Testis (tissue), 3 donors: ENCODE data around the gene DENND1A. TPM values are rescaled to one million over a fixed set of nuclear protein-coding genes. Genes with fewer than 3 reads are reported as not detected.
"Not testable (repeated sequence)": the region's sequence is repeated elsewhere in the genome, so short reads cannot be mapped to it uniquely, and the experiment has no call there.

Experiments used
- DNase-seq: peaks from one replicate; pipeline ENCODE4 v3.0.0-alpha.2; 2019
- H3K27ac ChIP-seq, 2 donors: fragments of 200-600 bp; sonication (generic); one replicate each; pipeline ENCODE4 v1.5.1; 2019
- H3K27me3 ChIP-seq: fragments of 200-600 bp; sonication (generic); one replicate; pipeline ENCODE4 v1.5.1; 2019
- H3K36me3 ChIP-seq: fragments of 200-600 bp; sonication (generic); one replicate; pipeline ENCODE4 v1.5.1; 2017; ENCODE audit warnings: low read depth; ENCODE audit errors: missing control alignments
- H3K4me1 ChIP-seq: fragments of 200-600 bp; sonication (generic); one replicate; pipeline ENCODE4 v1.5.1; 2019
- H3K4me3 ChIP-seq, 2 donors: fragments of 200-600 bp; sonication (generic); one replicate each; pipeline ENCODE4 v1.5.1; 2017 to 2019
- H3K9me3 ChIP-seq: fragments of 200-600 bp; sonication (generic); one replicate; pipeline ENCODE4 v1.5.1; 2017
- POLR2A ChIP-seq: fragments of 450-650 bp; IDR thresholded peaks from one replicate; pipeline ENCODE4 v1.6.1; 2017; ENCODE audit warnings: antibody characterized with exemption, mild to moderate bottlenecking, moderate library complexity
- WGBS, 2 donors: methylation state at CpG; one replicate each; pipeline ENCODE4 v1.1.5; 2018; 5-methylcytosine and 5-hydroxymethylcytosine counted together
- intact Hi-C: fragments of 100-400 bp; cut with DNase I; formaldehyde crosslinking; loops from one replicate; pipeline ENCODE4 v1.15.1; 2023; ENCODE audit warnings: low total_unique reads
- polyA plus RNA-seq: library from polyadenylated mRNA; stranded (reverse); fragments of 350-450 nt; fragmentation: Illumina TruSeq; extraction: RNeasy Lipid Tissue Mini Kit (QIAGEN cat#74804); gene quantifications from one replicate; pipeline ENCODE4 v1.2.3, GENCODE V29; 2014; ENCODE audit warnings: low read depth, low replicate concordance; ENCODE audit not compliant: insufficient read depth
- total RNA-seq, 2 donors: library from RNA; depleted of rRNA; stranded (reverse); fragments of >200 nt; gene quantifications; one replicate each; pipeline ENCODE4 v1.2.3, GENCODE V29; 2016
- TF ChIP-seq, protein P1 (sequence below), 3 experiments: fragments of 450-650 bp in 2 of 3; fragments of 200-600 bp in 1 of 3; sonication (generic) in 1 of 3; IDR thresholded peaks; one replicate each; pipeline ENCODE4 v1.5.1; 2016 to 2019; ENCODE audit warnings: antibody characterized with exemption in 3 of 3, mild to moderate bottlenecking in 2 of 3, moderate library complexity in 1 of 3

DENND1A gene
- total and polyA plus RNA-seq, 3 donors from 2014 or later: 20.3 to 47.4 (median 44.9) TPM

DNA sequence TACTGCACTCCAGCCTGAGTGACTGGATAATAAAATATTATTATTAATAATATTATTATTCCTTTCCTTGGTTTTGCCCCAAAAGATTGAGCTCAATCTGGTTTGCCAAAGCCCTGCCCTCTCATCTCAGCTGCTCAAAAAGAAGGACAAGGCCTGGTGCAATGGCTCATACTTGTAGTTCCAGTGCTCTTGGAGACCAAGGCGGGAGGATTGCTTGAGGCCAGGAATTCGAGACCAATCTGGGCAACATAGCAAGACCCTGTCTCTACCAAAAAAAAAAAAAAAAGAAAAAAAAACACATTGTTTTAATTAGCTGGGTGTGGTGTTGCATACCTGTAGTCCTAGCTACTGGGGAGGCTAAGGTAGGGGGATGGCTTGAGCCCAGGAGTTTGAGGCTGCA is 13.7 kb upstream of the DENND1A start:
- DNase-seq: no peak
- Histone ChIP-seq H3K27ac (no peak overlapping the region), H3K4me3 (no peak overlapping the region), H3K4me1 (peaks cover 6% of the 10 kb centered on the region), H3K27me3 (no peaks in the 10 kb centered on the region), H3K9me3 (no peaks in the 10 kb centered on the region), H3K36me3 (no peaks in the 10 kb centered on the region)
- TF ChIP-seq POLR2A: no peak
- TF ChIP-seq, protein P1, sequence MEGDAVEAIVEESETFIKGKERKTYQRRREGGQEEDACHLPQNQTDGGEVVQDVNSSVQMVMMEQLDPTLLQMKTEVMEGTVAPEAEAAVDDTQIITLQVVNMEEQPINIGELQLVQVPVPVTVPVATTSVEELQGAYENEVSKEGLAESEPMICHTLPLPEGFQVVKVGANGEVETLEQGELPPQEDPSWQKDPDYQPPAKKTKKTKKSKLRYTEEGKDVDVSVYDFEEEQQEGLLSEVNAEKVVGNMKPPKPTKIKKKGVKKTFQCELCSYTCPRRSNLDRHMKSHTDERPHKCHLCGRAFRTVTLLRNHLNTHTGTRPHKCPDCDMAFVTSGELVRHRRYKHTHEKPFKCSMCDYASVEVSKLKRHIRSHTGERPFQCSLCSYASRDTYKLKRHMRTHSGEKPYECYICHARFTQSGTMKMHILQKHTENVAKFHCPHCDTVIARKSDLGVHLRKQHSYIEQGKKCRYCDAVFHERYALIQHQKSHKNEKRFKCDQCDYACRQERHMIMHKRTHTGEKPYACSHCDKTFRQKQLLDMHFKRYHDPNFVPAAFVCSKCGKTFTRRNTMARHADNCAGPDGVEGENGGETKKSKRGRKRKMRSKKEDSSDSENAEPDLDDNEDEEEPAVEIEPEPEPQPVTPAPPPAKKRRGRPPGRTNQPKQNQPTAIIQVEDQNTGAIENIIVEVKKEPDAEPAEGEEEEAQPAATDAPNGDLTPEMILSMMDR (IDR thresholded peaks at IDR 0.05): no peak
- intact Hi-C loops: no loop called here
- WGBS, 2 donors: 90 to 92% methylated on average over 2 of the region's 2 CpGs

DNA sequence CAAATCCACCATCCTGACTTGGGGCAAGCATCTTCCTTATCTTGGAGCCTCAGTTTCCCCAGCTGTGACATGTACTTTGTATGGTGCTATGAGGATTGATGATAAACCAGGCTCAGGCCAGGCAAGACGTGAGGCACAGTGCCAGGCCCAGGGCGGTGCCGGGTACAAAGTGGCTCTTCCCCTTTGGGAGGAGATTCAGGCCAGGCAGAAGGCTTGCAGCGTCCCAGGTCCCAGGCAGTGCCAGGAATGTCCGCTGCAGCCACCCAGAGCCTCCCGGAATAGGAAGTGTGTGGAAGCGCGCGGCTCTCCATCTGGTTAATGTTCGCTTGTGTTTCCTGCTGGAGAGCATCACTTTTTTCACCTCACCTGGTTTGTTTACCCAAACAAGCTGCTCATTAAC is 12.6 kb upstream of the DENND1A start:
- Histone ChIP-seq H3K4me3 (no peak overlapping the region), H3K9me3 (no peaks in the 10 kb centered on the region), H3K27me3 (no peaks in the 10 kb centered on the region), H3K4me1 (peaks cover 6% of the 10 kb centered on the region), H3K36me3 (no peaks in the 10 kb centered on the region), H3K27ac (no peak overlapping the region)
- DNase-seq: no peak
- WGBS, 2 donors: 87 to 97% methylated on average over 9 to 10 of the region's 10 CpGs
- TF ChIP-seq POLR2A: no peak
- TF ChIP-seq, protein P1 (IDR thresholded peaks at IDR 0.05): no peak
- intact Hi-C loops: no loop called here

DNA sequence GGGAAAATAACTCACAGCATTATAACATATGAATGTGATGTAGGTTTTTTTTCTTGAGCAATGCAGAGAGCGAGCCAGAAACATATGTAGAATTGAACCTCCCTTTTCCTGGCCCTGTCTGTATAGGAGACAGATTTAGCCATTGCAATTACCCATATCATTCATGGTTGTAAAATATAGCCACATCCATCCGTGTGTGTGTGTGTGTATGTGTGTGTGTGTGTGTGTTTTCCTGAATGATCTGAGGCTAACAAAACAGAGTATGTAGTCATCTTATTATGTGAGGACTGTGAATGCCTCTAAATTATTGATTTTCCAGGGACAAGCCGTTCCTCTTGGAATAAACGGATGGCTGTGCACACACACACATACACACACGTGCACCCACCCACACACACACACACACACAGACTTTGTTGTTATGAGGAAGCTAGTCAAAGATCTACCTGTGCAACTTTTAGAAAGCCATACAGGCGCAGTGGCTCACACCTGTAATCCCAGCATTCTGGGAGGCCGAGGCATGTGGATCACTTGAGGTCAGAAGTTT is 11.7 kb upstream of the DENND1A start:
- no peak for TF ChIP-seq POLR2A
- H3K27ac ChIP-seq: no peak overlapping the region
- WGBS, 2 donors: 81 to 83% methylated on average over 7 of the region's 7 CpGs
- H3K4me1 ChIP-seq: peaks cover 6% of the 10 kb centered on the region
- no peaks in the 10 kb centered on the region for H3K9me3 ChIP-seq
- H3K27me3 ChIP-seq: no peaks in the 10 kb centered on the region
- intact Hi-C loops: no loop called here
- H3K4me3 ChIP-seq: no peak overlapping the region
- no peak for DNase-seq
- no peaks in the 10 kb centered on the region for H3K36me3 ChIP-seq

DNA sequence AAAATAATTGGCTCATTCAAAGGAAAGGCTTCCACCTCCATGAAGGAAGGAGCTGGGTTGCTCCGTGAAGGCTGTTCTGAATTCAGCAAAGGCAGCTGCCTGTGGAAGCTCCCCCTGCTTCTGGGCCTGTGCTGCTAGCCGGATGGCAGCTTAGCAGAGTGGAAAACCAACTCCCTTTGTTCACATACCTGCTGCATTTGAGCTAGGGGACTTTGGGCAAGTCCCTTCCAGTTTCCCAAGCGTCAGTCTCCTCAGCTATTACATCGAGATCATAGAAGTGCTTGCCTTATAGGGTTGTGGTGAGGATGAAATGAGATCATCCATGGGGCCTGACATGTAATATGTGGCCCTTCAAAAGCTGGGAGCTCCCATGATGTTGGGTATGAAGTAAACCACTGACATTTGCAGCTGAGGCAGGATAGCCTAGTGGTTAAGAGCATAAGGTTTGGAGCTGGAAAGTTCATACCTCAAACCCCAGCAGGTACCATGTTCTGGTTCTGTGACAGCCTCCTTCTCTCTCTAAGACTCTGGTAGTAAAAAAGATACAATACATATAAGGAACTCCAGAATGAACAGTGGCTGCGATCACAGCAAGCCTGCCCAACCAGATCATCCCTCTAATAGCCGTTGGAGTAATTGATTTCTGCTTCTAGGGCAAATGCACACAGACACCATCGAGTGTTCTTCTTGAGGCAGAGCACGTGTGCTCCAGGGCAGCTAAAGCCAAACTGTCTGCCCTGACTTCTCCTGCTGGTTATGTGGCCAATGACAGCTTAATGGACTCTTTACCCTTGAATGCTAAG is 11.0 kb upstream of the DENND1A start:
- H3K27ac ChIP-seq: no peak overlapping the region
- WGBS, 2 donors: 76 to 81% methylated on average over 8 of the region's 8 CpGs
- H3K9me3 ChIP-seq: no peaks in the 10 kb centered on the region
- H3K27me3 ChIP-seq: no peaks in the 10 kb centered on the region
- TF ChIP-seq, protein P1 (IDR thresholded peaks at IDR 0.05): no peak
- no peak for TF ChIP-seq POLR2A
- intact Hi-C loops: no loop called here
- no peak overlapping the region for H3K4me3 ChIP-seq
- peaks cover 4% of the 10 kb centered on the region for H3K4me1 ChIP-seq
- H3K36me3 ChIP-seq: no peaks in the 10 kb centered on the region
- no peak for DNase-seq

DNA sequence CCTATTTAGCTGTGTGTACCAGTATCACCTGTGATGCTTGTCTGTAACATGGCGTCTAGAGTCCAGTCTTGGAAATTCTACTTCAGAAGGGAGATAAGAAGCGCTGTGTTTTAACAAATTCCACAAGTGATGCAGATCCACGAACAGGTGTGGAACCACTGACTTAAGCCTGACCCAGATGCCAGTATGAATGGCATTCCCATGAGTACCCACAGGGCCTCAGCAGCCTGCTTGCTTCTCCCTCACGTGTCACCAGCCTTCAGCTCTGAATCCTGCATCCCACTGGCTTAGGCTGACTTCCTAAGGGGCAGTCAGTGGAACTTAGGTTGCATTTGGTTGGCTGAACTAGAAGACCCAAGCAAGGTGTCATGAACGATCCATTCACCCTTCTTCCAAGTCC is 8.5 kb upstream of the DENND1A start:
- intact Hi-C loops: no loop called here
- no peaks in the 10 kb centered on the region for H3K36me3 ChIP-seq
- H3K4me1 ChIP-seq: no peaks in the 10 kb centered on the region
- H3K9me3 ChIP-seq: no peaks in the 10 kb centered on the region
- TF ChIP-seq POLR2A: no peak
- TF ChIP-seq, protein P1 (IDR thresholded peaks at IDR 0.05): no peak
- H3K27ac ChIP-seq: no peak overlapping the region
- H3K27me3 ChIP-seq: no peaks in the 10 kb centered on the region
- H3K4me3 ChIP-seq: no peak overlapping the region
- no peak for DNase-seq
- 87 to 92% methylated on average over 5 of the region's 5 CpGs for WGBS, 2 donors

DNA sequence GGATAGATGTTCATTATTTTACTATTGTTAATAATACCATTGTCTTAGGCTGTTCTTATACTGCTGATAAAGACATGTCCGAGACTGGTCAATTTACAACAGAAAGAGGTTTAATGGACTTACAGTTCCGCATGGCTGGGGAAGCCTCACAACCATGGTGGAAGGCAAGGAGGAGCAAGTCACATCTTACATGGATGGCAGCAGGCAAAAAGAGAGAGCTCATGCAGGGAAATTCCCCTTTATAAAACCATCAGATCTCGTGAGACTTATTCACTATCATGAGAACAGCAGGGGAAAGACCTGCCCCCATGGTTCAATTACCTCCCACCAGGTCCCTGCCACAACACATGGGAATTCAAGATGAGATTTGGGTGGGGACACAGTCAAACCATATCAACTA is 6.6 kb upstream of the DENND1A start:
- H3K9me3 ChIP-seq, H3K27me3 ChIP-seq, H3K36me3 ChIP-seq, intact Hi-C loops, H3K27ac ChIP-seq, H3K4me1 ChIP-seq, H3K4me3 ChIP-seq, DNase-seq: not testable (repeated sequence)
- 85 to 92% methylated on average over 3 of the region's 3 CpGs for WGBS, 2 donors
